Gastrocnemius medialis (tissue), 4 donors: ENCODE measurements around the gene GPR4.

Source experiments
- POLR2A ChIP-seq, 2 donors: fragments of 450-650 bp; IDR thresholded peaks; one replicate each; pipeline ENCODE4 v1.6.1; 2017; ENCODE audit warnings: antibody characterized with exemption in 2 of 2, mild to moderate bottlenecking in 2 of 2, moderate library complexity in 2 of 2
- TF ChIP-seq, protein P1 (sequence below), 5 experiments: fragments of 450-650 bp in 3 of 5; fragments of 200-600 bp in 2 of 5; sonication (generic) in 2 of 5; IDR thresholded peaks in 4 of 5; conservative IDR thresholded peaks in 1 of 5; 1 replicate in 4 of 5; 2 replicates in 1 of 5; pipeline ENCODE4 v1.5.1; 2016 to 2019; ENCODE audit warnings: antibody characterized with exemption in 5 of 5, mild to moderate bottlenecking in 3 of 5, moderate library complexity in 3 of 5

DNA sequence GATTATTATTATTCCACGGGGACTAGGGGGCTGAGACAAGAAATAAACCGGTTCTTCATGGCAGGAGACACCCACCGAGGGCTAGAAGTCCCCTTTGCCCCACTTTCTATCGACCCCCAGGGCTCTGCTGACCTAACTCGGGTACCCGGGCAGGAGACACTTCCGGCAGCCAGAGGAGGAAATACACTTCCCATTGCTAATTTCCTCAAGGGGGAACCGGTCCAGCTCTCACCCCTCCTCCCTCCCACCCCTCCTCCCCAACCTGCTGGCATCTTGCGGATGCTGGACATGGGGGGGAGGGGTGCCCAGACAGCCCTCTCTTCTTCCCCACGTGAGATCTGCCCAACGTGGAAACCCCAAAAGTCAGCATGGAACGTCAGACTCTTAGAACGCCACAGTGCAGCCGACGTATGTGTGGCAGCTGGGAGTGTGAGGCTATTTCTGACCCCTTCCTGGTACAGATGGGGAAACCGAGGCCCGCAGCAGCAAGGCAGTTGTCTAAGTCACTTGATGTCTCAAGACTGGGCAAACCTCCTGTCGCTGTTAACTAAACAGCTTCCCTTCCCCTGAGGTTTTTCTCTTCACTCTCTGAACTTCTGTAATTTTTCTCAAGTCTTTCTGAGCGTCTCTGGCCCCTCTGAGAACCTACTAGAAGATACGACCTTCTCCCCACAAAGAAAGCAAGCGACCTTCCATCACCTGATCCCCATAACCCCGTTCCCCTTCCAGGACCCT lies 3.6 kb downstream of the GPR4 start:
- TF ChIP-seq POLR2A (IDR thresholded peaks at IDR 0.05), result no peak
- TF ChIP-seq, protein P1, sequence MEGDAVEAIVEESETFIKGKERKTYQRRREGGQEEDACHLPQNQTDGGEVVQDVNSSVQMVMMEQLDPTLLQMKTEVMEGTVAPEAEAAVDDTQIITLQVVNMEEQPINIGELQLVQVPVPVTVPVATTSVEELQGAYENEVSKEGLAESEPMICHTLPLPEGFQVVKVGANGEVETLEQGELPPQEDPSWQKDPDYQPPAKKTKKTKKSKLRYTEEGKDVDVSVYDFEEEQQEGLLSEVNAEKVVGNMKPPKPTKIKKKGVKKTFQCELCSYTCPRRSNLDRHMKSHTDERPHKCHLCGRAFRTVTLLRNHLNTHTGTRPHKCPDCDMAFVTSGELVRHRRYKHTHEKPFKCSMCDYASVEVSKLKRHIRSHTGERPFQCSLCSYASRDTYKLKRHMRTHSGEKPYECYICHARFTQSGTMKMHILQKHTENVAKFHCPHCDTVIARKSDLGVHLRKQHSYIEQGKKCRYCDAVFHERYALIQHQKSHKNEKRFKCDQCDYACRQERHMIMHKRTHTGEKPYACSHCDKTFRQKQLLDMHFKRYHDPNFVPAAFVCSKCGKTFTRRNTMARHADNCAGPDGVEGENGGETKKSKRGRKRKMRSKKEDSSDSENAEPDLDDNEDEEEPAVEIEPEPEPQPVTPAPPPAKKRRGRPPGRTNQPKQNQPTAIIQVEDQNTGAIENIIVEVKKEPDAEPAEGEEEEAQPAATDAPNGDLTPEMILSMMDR (IDR thresholded peaks at IDR 0.05 in 4 of 5, conservative IDR thresholded peaks at IDR 0.05 in 1 of 5), result no peak
